ENCODE results near the gene MMEL1. TPM values are rescaled to one million over a fixed set of nuclear protein-coding genes. Genes with fewer than 3 reads are reported as not detected.
"Not testable (repeated sequence)": the region's sequence is repeated elsewhere in the genome, so short reads cannot be mapped to it uniquely, and the experiment has no call there.

The MMEL1 gene
- total RNA-seq, 4 donors from 2014 or later = 0.78 to 1.7 (median 0.80) TPM; not detected in 1

DNA sequence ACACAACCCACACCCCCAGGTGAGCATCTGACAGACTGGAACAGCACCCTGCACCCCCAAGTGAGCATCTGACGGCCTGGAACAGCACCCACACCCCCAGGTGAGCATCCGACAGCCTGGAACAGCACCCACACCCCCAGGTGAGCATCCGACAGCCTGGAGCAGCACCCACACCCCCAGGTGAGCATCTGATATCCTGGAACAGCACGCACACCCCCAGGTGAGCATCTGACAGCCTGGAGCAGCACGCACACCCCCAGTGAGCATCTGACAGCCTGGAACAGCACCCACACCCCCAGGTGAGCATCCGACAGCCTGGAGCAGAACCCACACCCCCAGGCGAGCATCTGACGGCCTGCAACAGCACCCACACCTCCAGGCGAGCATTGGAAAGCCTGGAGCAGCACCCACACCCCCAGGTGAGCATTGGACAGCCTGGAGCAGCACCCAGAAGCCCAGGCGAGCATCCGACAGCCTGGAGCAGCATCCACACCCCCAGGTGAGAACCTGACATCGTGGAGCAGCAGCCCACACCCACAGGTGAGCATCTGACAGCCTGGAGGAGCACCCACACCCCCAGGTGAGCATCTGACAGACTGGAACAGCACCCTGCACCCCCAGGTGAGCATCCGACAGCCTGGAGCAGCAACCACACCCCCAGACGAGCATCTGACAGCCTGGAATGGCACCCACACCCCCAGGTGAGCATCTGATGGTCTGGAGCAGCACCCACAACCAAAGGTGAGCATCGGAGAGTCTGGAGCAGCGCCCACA is 19.5 kb upstream of the MMEL1 start:
- DNase-seq (ENCODE audit: extremely low spot score); H3K4me3 ChIP-seq; H3K4me1 ChIP-seq; intact Hi-C loops (cut with DNase I); H3K27ac ChIP-seq (replicated peaks in 1 of 4); H3K36me3 ChIP-seq: not testable (repeated sequence)
- H3K27me3 ChIP-seq = peaks cover 0 to 56% (median 0%) of the 10 kb centered on the region in 4 donors
- WGBS = 44% methylated on average over 15 of the region's 16 CpGs
- peaks cover 0 to 16% (median 13%) of the 10 kb centered on the region in 4 donors for H3K9me3 ChIP-seq

DNA sequence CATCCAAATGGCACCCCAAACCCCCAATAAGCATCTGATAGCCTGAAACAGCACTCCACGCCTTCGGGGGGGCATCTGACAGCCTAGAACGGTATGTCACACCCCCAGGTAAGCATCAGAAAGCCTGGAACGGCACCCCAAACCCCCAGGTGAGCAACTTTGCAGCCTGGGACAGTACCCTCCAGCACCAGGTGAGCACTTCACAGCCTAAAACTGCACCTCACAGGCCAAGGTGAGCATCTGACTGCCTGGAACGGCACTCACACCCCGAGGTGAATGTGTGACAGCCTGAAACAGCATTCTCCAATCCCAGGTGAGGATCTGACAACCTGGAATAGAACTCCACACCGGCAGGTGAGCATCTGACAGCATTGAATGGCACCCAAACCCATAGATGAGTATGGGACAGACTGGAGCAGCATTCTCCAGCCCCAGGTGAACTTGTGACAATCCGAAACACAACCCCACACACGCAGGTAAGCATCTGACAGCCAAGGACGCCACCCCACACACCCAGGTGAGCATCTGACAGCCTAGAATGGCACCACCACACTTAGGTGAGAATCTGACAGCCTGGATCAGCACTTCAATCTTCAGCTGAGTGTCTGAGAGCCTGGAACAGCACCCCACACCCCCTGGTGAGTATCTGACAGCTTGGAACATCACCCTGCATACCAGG is 18.3 kb upstream of the MMEL1 start:
- TF ChIP-seq POLR2AphosphoS5 (IDR thresholded peaks at IDR 0.05) = no peak
- TF ChIP-seq, protein P1, sequence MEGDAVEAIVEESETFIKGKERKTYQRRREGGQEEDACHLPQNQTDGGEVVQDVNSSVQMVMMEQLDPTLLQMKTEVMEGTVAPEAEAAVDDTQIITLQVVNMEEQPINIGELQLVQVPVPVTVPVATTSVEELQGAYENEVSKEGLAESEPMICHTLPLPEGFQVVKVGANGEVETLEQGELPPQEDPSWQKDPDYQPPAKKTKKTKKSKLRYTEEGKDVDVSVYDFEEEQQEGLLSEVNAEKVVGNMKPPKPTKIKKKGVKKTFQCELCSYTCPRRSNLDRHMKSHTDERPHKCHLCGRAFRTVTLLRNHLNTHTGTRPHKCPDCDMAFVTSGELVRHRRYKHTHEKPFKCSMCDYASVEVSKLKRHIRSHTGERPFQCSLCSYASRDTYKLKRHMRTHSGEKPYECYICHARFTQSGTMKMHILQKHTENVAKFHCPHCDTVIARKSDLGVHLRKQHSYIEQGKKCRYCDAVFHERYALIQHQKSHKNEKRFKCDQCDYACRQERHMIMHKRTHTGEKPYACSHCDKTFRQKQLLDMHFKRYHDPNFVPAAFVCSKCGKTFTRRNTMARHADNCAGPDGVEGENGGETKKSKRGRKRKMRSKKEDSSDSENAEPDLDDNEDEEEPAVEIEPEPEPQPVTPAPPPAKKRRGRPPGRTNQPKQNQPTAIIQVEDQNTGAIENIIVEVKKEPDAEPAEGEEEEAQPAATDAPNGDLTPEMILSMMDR (IDR thresholded peaks at IDR 0.05) = no peak
- no peak for TF ChIP-seq EP300 (IDR thresholded peaks at IDR 0.05)
- no peak for TF ChIP-seq POLR2A (IDR thresholded peaks at IDR 0.05; ENCODE audit: low read depth)
- DNase-seq (ENCODE audit: extremely low spot score) = no peak
- peaks cover 0 to 56% (median 0%) of the 10 kb centered on the region in 4 donors for H3K27me3 ChIP-seq
- no peak overlapping the region for H3K27ac ChIP-seq (replicated peaks in 1 of 4)
- WGBS = 24% methylated on average over 3 of the region's 10 CpGs
- H3K36me3 ChIP-seq = no peaks in the 10 kb centered on the region
- H3K4me1 ChIP-seq = no peaks in the 10 kb centered on the region
- no peak overlapping the region for H3K4me3 ChIP-seq
- peaks cover 0 to 28% (median 23%) of the 10 kb centered on the region in 4 donors for H3K9me3 ChIP-seq
- intact Hi-C loops (cut with DNase I) = no loop called here

DNA sequence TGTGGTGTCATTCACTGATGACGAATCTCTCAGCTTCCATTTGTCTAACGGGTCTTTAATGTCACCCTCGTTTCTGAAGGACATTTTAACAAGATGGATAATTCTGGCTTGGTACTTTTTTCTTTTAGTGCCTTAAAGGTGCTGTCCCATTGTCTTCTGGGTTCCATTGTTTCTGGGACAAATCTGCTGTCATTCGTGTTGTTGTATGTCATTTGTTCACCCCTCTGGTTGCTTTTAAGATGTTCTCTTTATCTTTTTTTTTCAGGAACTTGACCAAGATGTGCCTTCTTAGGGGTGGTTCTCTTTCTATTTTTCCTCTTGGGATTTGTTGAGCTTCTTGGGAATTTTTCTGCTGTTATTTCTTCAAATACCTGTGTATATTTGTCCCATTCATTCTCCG is 14.0 kb upstream of the MMEL1 start:
- Histone ChIP-seq H3K27me3 (peaks cover 0 to 19% (median 0%) of the 10 kb centered on the region in 4 donors), H3K27ac (replicated peaks in 1 of 4) (no peak overlapping the region), H3K4me1 (peaks cover 12 to 20% (median 16%) of the 10 kb centered on the region in 4 donors), H3K9me3 (peaks cover 0 to 34% (median 26%) of the 10 kb centered on the region in 4 donors), H3K36me3 (no peaks in the 10 kb centered on the region), H3K4me3 (no peak overlapping the region)
- intact Hi-C loops (cut with DNase I) = no loop called here
- DNase-seq (ENCODE audit: extremely low spot score) = no peak
- 75% methylated on average over 5 of the region's 5 CpGs for WGBS
- TF ChIP-seq EP300 (IDR thresholded peaks at IDR 0.05) = no peak
- no peak for TF ChIP-seq POLR2A (IDR thresholded peaks at IDR 0.05; ENCODE audit: low read depth)
- TF ChIP-seq, protein P1 (IDR thresholded peaks at IDR 0.05) = no peak

DNA sequence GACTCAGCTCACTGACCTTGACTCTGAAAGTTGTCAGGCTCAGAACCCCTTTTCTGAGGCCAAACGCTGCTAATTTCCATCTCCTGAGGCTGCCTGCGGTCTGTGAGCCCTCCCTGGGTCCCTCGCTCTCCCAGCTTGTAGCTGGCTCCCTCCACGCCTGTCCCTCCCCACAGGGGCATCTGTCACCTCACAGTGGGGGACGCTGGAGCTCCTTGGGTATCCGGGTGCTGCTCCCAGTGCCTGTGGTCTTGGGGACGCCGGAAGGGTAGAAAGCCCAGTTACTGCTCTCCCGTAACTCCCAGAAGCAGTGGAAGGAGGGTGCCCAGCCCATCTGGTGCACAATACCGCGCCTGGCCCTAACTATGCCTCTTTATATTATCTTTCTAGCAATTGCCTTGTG is 13.0 kb upstream of the MMEL1 start:
- Histone ChIP-seq H3K27me3 (peaks cover 0 to 8% (median 0%) of the 10 kb centered on the region in 4 donors), H3K27ac (replicated peaks in 1 of 4) (no peak overlapping the region), H3K9me3 (peaks cover 0 to 34% (median 26%) of the 10 kb centered on the region in 4 donors), H3K4me1 (peaks cover 17 to 30% (median 23%) of the 10 kb centered on the region in 4 donors), H3K36me3 (no peaks in the 10 kb centered on the region), H3K4me3 (no peak overlapping the region)
- intact Hi-C loops (cut with DNase I) = no loop called here
- DNase-seq (ENCODE audit: extremely low spot score) = no peak
- 90% methylated on average over 7 of the region's 11 CpGs for WGBS
- TF ChIP-seq EP300 (IDR thresholded peaks at IDR 0.05) (no peak), POLR2AphosphoS5 (IDR thresholded peaks at IDR 0.05) (no peak), POLR2A (IDR thresholded peaks at IDR 0.05; ENCODE audit: low read depth) (no peak)
- TF ChIP-seq, protein P1 (IDR thresholded peaks at IDR 0.05) = no peak

DNA sequence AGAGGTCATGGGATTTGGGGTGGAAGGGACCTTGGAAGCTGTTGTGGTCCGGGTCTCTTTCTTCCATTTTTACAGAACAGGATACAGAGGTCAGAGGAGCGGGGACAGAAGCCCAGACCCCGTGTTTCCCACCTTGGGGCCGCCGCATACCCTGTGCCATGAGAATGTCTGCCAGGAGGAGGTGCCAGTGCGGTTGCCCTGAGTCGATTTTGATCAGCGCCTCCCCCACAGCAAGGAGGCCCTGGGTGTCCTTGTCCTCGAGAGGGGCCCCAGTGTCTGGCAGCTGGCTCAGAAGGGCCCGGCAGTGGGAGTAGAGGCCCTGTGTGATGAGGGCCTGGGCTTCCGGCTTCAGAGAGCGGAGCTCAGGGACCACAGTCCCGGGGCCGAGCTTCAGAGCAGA is 12.3 kb upstream of the MMEL1 start:
- DNase-seq (ENCODE audit: extremely low spot score) = no peak
- TF ChIP-seq POLR2AphosphoS5 (IDR thresholded peaks at IDR 0.05) (no peak), EP300 (IDR thresholded peaks at IDR 0.05) (no peak), POLR2A (IDR thresholded peaks at IDR 0.05; ENCODE audit: low read depth) (no peak)
- TF ChIP-seq, protein P1 (IDR thresholded peaks at IDR 0.05) = no peak
- Histone ChIP-seq H3K4me1 (peaks cover 17 to 36% (median 25%) of the 10 kb centered on the region in 4 donors), H3K9me3 (peaks cover 0 to 34% (median 26%) of the 10 kb centered on the region in 4 donors), H3K27ac (replicated peaks in 1 of 4) (no peak overlapping the region), H3K27me3 (peaks cover 0 to 2% (median 0%) of the 10 kb centered on the region in 4 donors), H3K36me3 (no peaks in the 10 kb centered on the region), H3K4me3 (no peak overlapping the region)
- intact Hi-C loops (cut with DNase I) = no loop called here
- 94% methylated on average over 11 of the region's 14 CpGs for WGBS
